ENCODE measurements around the gene CMTM3.

DNA sequence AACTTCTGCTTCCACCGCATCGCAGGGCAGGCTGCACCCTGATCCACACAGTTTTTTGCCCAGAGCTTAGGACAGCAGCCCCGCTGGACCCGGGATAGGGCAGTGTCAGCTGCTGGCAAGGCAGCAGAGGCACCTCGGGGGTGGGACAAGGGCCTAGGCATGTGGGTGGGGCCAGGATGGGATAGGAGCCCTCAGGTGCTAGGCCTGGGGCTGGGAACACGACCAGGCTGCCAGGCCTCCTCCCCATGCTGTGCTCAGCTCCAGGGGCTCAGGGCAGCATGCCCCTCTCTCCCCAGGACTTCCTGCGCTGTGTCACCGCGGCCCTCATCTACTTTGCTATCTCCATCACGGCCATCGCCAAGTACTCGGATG is 4.6 kb downstream of the CMTM3 start:
- TF ChIP-seq, protein P1, sequence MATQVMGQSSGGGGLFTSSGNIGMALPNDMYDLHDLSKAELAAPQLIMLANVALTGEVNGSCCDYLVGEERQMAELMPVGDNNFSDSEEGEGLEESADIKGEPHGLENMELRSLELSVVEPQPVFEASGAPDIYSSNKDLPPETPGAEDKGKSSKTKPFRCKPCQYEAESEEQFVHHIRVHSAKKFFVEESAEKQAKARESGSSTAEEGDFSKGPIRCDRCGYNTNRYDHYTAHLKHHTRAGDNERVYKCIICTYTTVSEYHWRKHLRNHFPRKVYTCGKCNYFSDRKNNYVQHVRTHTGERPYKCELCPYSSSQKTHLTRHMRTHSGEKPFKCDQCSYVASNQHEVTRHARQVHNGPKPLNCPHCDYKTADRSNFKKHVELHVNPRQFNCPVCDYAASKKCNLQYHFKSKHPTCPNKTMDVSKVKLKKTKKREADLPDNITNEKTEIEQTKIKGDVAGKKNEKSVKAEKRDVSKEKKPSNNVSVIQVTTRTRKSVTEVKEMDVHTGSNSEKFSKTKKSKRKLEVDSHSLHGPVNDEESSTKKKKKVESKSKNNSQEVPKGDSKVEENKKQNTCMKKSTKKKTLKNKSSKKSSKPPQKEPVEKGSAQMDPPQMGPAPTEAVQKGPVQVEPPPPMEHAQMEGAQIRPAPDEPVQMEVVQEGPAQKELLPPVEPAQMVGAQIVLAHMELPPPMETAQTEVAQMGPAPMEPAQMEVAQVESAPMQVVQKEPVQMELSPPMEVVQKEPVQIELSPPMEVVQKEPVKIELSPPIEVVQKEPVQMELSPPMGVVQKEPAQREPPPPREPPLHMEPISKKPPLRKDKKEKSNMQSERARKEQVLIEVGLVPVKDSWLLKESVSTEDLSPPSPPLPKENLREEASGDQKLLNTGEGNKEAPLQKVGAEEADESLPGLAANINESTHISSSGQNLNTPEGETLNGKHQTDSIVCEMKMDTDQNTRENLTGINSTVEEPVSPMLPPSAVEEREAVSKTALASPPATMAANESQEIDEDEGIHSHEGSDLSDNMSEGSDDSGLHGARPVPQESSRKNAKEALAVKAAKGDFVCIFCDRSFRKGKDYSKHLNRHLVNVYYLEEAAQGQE (IDR thresholded peaks at IDR 0.05; ENCODE audit: unreplicated experiment), result no peak
- TF ChIP-seq, protein P2, sequence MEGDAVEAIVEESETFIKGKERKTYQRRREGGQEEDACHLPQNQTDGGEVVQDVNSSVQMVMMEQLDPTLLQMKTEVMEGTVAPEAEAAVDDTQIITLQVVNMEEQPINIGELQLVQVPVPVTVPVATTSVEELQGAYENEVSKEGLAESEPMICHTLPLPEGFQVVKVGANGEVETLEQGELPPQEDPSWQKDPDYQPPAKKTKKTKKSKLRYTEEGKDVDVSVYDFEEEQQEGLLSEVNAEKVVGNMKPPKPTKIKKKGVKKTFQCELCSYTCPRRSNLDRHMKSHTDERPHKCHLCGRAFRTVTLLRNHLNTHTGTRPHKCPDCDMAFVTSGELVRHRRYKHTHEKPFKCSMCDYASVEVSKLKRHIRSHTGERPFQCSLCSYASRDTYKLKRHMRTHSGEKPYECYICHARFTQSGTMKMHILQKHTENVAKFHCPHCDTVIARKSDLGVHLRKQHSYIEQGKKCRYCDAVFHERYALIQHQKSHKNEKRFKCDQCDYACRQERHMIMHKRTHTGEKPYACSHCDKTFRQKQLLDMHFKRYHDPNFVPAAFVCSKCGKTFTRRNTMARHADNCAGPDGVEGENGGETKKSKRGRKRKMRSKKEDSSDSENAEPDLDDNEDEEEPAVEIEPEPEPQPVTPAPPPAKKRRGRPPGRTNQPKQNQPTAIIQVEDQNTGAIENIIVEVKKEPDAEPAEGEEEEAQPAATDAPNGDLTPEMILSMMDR (conservative IDR thresholded peaks at IDR 0.05; ENCODE audit: low read depth in 2 of 2), result no peak
- TF ChIP-seq POLR2AphosphoS5 (IDR thresholded peaks at IDR 0.05; ENCODE audit: low read depth) (no peak), EZH2phosphoT487 (IDR thresholded peaks at IDR 0.05; ENCODE audit: unreplicated experiment) (no peak), JUNB (IDR thresholded peaks at IDR 0.05; ENCODE audit: unreplicated experiment) (no peak), EZH2 (IDR thresholded peaks at IDR 0.05; ENCODE audit: low read depth, unreplicated experiment) (no peak), STAT1 (IDR thresholded peaks at IDR 0.05; ENCODE audit: unreplicated experiment) (no peak), CREB1 (CRISPR knock-in tag; IDR thresholded peaks at IDR 0.05; ENCODE audit: low read depth) (no peak), ZNF114 (CRISPR knock-in tag; IDR thresholded peaks at IDR 0.05) (no peak)
- TF ChIP-seq, protein P3, sequence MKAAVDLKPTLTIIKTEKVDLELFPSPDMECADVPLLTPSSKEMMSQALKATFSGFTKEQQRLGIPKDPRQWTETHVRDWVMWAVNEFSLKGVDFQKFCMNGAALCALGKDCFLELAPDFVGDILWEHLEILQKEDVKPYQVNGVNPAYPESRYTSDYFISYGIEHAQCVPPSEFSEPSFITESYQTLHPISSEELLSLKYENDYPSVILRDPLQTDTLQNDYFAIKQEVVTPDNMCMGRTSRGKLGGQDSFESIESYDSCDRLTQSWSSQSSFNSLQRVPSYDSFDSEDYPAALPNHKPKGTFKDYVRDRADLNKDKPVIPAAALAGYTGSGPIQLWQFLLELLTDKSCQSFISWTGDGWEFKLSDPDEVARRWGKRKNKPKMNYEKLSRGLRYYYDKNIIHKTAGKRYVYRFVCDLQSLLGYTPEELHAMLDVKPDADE (IDR thresholded peaks at IDR 0.05), result no peak

All from GM23338 (cell line).